Femur (tissue), 1 donor: ENCODE data around the gene EML6.

Experiments
- DNase-seq: peaks from one replicate; pipeline ENCODE4 v3.0.0-alpha.2; 2017

The EML6 gene

DNA sequence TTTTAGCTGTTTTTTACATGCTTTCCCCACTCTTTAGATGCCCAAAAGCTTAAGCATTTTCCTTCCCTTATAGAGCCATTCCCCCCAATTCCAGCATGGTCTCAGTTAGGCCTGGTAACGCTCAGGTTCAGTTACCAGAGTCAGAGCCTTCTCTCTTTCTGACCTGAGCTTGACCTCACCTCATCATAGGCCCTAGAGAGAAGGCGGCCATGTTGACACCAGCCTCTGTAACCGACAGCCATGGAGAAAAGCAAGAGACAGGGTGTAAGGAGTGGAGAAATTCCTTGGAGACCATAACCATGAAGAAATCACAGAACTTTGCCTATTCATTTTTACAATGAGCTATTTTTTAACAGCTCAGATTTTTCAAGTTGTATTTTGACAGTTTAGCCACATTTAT lies 227.3 kb downstream of the EML6 start:
- no peak for DNase-seq

DNA sequence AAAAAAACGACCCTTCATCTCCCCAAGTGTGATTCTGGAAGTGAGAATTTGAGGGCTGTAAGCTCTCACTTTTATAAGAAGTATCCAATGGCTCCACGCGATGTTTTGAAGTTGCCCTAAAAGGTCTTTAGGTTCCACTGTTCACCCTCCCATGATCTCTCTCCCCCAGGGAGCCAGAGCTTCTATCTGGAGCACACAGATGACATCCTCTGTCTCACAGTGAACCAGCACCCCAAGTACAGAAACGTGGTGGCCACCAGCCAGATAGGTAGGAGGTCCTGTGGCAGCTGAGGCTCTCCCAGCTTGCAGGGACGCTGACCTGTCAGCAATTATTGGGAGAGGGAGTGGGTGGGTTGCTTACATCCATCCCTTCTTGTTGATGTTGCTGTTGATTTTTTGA lies 229.0 kb downstream of the EML6 start:
- DNase-seq: no peak

DNA sequence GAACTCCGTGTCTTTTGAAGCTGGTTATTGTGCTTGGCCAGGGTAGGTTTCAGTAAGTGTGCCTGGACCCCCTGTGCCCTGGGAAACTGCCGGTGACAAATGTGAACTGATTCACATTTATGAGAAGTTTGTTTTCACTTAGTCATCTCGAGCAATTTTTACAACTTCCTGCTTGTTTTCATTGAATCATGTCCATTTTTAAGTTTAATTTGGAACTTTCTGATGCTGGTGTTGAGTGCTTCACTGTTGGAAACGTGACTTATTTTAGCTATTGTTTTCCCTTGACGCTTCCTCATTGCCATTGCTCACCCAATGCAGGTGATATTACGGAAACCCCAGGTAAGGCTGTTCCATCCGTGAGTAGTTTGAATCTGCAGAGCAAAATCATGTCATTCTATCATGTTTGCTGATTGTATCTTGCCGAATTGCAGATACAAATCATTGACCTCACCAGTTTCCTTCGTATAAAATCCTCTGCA lies 229.6 kb downstream of the EML6 start:
- DNase-seq: no peak

DNA sequence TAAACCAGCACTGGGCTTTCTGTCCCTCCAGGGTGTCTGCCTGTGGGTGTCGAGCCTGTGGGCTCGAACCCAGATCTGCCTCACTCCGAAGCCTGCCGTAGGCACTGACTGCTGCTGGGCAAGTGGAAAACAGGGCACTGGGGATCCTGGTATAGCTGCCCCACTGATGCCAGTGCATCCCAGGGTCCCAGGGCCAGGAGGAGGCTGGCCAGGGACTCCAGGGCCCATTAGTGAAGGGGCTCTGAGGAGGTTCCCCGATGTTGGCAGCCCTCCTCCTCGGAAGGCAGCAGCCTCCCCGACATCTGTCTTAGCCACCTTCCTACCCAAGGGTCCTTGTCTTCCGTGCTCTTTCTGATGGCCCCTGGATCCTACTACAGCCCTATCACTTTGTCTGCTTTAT lies 230.7 kb downstream of the EML6 start:
- DNase-seq: no peak

DNA sequence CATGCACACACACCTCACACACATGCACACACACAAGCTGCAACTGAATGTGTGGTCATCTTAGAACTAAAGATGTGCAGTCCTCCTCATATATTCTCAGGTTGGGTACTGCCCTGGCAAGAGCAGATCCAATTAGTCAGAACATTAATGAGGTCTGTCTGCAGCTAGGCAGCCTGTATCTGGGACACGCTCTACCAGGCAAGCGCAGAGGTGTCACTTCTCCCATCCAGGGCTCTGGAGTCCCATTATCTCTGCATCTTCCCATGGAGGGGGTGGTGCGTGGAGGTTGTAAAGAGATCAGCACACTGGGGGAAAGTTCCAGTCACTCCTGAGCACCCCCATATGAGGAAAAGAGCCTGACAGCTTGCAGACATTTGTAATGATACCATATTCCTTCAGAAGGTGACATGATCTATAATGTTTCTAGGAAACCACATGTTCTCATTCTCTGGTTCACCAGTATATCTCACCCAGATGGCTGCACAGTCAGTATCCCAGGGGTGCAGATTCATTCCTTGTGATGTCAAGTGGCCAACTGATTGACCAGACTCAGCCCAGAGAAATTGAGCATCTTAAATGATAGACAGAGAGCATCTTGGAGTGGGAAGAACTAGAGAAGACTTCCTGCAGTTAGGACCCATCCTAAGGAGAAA lies 231.4 kb downstream of the EML6 start:
- no peak for DNase-seq

DNA sequence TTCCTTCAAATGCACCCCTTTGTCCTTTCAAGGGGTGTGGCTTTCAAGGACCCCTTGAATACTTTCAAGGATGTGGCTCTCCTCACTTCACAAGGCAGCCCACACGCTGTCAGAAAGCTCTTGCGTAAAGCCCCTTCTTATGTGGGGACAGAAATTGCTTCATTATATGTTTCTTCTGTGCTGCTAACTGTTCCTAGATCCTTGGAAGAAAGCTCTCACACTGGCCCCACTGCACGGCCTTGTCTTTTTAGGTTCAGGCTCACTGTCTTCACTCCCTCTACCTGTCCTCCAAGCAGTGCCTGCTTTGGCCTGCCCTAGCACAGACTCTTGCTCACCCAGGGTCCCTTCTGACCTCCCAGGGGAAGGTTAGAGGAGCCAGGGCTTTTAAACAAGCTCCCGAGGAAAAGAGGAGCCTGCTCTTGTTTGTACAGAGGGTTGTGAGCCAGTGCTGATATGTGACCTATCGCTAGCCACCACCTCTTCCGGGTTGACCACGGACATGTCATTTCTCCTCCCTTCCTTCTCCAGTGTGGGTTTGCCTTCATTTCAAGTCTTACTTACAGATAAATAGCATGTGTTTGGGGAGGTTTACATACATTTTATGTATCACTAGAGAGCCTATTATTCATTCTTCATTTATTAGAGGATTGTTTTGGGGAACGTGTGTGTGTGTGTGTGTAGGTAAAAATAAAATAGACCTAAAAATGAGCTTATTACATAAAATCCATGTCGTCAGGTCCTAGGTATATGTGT lies 232.1 kb downstream of the EML6 start:
- no peak for DNase-seq

DNA sequence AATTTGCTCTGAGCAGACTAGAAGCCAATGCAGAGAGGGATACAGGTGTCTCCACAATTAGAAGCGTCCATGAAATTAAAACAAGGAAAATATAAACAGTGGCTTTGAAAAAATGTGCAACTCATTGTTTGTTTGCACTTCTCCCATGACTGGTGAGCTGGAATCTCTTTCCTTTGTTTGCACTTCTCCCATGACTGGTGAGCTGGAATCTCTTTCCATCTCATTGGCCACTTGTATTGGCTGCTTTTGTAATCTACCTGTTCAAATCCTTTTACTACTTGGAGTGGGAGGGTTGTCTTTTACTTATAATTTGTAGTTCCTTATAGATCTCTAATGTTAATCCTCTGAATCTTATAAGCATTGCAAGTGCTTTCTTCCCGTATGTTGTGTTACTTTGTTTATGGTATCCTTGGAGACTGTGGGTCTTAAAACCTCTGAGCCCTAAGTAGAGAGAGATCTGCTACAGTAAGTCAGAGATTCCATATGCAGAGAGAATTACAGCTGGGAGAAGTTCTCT lies 232.7 kb downstream of the EML6 start:
- no peak for DNase-seq

DNA sequence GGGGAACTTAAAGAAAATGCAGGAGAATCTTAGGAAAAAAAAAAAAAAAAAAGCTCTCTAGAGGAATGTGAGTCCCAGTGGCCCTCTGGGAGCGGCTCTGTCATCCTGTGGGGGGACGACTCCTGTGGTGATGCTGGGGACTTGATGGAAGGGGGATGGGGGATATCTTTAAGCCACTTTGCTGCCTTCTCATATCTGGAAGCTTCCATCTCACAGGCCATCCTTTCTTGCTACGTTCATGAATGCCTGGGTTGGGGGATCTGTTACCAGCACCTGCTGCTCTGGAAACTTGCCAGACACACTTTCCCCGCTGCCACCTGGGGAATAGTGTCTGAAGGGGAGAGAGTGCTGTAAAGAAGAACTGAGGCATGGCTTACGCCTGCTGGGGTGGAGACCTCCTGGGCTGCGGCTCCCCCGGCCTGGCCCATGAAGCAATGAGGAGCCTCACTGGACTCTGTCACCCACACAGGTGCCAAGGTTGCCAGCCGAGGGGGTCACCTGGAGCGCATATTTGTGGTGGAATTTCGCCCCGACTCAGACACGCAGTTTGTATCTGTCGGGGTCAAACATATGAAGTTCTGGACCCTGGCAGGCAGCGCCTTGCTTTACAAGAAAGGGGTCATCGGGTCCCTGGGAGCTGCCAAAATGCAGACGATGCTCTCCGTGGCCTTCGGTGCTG lies 234.0 kb downstream of the EML6 start:
- no peak for DNase-seq

DNA sequence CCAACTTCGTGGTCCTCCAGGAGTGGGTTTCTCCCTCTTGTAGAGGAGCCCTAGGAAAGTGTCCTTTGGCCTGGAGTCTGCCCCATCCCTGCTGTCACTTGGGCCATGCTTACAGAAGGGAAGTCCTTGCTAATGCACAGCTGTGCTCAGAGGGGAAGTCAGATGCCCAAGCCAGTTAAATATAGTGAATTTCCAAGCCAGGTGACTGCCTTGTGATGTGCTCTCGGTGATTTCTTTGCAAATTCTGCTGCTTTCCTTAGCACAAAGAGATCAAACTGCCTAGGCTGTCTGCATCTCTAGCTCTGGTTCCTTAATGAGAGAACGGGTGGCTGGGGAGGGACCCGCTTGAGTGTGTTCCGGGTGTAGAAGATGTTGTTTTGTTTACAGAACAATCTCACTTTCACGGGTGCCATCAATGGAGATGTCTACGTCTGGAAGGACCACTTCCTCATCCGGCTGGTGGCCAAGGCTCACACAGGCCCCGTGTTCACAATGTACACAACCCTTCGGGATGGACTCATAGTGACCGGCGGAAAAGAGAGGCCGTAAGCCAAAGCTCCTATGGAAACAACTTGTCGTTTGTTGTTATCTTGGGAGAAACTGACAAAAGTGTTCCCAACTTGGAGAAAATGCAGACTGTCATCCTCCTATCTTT lies 235.4 kb downstream of the EML6 start:
- no peak for DNase-seq

DNA sequence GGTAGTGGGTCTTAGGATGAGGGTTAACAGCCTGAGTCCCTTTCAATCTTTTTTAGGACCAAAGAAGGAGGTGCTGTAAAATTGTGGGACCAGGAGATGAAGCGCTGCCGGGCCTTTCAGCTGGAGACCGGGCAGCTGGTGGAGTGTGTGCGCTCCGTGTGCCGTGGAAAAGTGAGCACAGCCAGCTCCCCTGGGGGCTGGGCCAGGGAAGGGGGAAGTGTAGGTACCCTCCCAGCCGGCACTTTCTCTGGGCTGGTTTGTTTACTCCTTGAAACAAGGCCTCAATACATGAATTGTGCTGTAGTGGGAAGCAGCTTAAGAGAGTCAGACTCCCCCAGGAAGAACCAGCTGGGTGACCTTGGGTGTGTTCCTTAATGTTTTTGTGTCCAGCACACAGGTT lies 236.7 kb downstream of the EML6 start:
- no peak for DNase-seq

DNA sequence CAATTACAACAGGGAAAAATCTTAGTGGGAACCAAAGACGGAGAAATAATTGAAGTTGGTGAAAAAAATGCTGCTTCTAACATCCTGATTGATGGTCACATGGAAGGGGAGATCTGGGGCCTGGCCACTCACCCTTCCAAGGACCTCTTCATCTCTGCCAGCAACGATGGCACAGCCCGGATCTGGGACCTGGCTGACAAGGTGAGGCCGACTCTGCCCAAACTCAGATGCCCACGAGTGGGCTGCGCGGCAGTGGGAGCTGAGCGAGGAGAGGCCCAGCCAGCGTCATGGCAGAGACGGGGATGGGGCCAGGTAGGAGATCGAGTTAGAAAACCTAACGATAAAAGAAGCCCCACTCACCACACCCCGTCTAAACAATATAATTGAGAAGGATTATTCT lies 239.0 kb downstream of the EML6 start:
- DNase-seq: no peak

DNA sequence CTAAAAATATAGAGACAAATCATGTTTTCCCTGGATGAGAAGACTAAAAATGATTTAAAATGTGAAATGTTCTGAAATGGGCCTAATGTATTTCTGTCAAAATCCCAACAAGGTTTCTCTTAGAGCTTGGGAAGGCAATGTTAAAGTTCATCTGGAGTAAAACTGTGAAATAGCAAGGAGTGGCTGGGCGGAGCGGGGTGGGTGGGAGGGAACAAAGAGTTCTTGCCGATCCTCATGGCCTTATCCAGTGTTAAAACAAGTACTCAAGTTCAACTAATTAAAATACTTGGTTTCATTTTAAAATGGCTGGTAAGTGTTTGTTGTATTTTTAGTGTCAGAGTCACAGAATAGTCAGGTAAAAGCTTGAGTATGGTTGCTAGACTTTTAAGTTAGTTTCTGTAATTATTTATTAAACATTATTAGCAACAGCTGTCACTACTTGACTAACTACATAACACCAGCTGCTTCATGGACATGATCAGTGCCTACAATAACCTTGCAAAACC lies 239.5 kb downstream of the EML6 start:
- no peak for DNase-seq

DNA sequence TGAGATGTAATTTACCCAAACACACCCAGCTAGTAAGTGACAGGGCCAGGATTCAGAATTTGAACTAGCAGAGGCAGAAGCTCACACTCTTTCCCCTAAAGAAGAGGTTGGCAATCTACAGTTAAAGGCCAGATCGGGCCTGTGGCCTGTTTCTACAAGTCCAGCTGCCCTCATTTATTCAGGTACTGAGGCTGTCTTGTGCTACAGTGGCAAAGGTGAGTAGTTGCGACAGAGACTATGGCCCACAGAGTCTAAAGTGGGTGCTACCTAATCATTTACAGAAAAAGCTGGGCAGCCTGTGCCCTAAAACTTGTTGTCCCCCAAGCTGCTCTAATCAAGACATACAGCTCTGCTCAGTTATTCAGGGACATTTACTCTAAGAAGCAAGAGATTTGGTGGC lies 240.0 kb downstream of the EML6 start:
- no peak for DNase-seq

DNA sequence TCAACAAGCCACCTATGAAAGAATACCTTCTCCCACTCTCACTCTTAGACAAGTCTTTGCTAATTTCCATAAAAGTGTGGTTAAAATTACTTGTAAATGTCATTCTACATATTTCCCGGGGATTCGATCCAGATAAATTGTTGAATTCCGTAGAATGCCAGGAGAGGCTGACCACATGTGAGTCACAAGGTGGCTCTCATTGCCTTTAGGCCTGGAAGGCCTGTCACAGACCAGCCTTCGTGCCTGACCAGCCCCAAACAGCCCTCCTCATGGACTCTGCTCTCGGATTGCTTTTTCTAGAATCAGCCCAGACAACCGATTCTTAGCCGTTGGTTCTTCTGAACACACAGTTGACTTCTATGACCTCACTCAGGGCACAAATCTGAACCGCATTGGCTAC lies 240.8 kb downstream of the EML6 start:
- DNase-seq: no peak

DNA sequence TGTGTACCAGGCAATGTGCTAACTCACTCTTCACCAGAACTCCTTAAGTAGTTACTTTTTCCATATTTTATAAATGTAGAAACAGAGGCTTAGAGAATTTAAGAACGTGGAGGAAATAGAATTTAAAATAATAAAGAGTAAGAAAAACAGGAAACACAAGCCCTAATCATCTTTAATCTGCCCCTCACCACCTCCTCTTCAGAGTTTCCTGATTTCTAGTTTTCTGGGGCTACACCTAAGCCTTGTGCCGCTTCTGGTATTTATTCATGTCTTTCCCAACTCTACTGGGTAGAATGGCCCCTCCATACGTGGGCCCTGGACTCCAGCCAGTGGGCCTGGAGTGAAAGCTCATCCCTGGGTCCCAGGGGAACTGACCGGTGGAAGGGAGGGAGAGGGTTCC lies 241.4 kb downstream of the EML6 start:
- no peak for DNase-seq

DNA sequence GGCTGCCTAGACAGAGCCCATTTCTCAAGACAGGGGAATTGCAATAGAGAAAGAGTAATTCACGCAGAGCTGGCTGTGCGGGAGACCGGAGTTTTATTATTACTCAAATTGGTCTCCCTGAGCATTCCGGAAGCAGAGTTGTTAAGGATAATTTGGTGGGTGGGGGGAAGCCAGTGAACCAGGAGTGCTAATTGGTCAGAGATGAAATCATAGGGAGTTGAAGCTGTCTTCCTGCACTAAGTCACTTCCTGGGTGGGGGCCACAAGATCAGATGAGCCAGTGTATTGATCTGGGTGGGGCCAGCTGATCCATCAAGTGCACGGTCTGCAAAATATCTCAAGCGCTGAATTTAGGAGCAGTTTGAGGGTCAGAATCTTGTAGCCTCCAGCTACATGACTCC lies 242.0 kb downstream of the EML6 start:
- no peak for DNase-seq

DNA sequence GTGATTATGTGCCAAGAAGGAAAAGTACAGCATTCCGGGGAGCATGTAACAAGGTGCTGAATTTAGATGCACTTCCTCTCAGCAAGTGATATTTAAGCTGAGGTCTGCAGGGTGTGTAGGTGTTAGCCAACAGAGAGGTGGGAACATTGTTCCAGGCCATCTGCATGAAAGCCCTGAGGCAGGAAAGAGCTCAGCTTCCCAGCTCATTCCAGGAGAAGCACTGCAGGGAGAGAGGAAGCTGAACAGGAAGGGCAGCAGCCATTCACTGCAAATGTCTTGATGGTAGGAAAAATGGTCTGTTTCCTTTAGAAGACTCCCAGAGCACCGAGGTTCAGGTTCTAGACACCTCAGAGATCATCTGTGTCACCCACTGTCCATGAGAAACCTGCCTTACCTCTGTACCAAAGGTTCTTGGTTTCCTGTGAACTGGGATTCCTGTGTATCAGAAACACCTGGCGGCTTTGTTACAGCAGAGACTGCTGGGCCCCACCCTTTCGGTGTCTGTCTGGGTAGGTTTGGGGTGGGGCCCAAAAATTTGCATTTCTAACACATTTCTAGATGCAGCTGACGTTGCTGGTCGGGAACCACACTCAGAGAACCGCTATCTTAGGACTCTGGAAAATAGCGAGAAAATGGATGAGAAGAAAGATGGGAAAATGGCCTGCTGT lies 242.8 kb downstream of the EML6 start:
- DNase-seq: no peak

DNA sequence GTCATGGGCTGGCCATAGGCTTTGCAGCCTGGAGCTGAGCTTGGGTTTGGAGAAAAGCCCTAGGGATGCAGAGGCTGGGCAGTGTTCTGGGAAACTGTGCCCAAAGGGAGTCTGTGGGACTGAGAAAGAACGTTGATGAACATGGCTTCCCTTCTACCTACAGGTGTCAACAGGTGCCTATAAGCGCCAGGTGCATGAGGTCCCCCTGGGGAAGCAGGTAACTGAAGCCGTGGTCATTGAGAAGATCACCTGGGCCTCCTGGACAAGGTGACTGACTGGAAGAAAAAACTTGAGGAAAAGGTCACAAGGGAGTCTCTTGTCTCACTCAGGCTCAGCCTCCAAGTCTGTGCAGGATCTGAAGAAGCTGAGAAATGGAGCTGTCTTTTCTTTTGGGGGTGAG lies 243.4 kb downstream of the EML6 start:
- no peak for DNase-seq

DNA sequence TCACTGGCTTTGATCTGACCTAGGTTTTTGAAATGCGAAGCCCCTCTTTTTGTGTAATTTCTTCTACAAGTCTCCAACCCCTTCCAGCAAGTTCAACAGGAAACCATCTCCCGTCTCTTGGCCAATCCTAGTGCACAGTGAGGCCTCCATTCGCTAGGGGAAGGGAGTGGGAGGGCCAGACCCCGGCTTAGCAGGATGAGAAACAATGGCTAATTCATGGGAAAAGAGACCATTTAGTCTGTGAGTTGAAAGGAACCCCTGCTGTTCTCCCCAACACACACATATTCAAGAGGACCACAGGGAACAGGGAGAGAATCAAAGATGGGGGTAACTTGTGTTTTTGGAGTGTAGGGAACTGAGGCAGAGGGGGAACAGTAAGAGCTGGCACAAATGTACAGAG lies 243.8 kb downstream of the EML6 start:
- no peak for DNase-seq

DNA sequence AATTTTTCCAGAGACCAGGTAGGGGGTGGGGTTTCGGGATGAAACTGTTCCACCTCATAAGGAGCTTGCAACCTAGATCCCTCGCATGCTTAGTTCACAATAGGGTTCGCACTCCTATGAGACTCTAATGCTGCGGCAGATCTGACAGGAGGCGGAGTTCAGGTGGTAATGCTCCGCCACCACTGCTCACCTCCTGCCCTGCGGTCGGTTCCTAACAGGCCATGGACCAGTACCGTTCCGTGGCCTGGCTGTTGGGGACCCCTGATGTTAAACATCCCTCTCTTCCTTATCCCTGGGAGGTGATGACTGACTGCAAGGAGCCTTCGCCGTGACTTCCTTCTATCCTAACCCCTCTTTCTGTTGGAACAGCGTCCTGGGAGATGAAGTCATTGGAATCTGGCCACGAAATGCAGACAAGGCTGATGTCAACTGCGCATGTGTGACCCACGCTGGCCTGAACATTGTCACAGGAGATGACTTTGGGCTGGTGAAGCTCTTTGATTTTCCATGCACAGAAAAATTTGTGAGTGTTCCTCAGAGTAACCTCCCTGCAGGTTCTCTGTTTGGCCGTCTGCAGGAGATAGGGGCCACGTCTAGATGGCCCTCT lies 244.4 kb downstream of the EML6 start:
- DNase-seq: no peak

DNA sequence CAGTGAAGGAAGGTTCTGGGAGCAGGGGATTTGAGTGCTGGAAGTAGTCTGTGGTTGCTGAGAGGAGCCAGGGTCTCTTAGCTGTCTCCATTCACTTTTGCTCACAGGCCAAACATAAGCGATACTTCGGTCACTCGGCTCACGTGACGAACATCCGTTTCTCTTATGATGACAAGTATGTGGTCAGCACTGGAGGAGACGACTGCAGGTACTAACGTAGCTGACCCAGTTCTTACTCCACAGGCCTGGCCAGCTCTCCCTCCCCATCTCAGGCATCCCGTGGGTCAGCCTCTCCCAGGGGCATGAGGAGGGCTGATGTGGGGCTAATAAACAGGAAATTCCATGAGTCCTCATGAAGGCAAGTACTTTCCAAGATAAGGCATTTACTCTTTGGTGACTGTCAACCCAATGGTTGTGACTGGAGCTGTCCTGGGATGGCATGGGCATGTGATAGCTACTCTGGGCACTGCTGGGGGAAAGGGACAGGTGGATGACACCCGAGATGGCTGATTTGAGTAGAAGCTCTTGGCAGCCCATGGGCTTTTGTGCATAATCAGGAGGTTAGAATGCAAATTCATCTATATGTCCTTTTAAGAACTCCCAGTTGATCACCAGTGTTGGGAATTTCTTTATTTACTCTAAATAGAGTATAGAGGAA lies 245.2 kb downstream of the EML6 start:
- no peak for DNase-seq
